C4-2B (cell line): Measurements from ENCODE around the gene OSBP2.

Experiments
- CTCF ChIP-seq: fragments of 450-650 bp; conservative IDR thresholded peaks from 2 replicates; pipeline ENCODE4 v1.5.1; 2017; ENCODE audit warnings: mild to moderate bottlenecking
- ZFX ChIP-seq: fragments of 450-650 bp; IDR thresholded peaks from 2 replicates; pipeline ENCODE4 v1.6.1; 2017

DNA sequence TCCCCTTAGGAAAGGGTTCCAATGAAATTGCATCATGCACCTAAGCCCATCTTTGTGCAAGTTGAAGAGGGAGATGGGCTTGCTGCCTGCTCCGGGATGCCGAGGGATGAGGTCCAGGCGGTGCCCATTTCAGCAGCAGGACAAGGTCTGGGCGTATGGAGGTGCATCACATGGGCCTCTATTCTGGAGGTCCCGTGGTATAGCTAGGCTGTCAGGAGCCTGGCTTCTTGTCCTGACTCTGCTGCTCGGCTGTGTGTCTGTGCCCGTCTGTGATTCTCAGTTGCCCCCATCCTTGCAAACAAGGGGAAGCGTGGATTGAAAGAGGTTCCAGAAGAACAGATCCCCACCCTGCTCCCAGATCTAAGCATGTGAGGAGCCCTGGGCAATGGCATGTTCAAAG is 130.0 kb downstream of the OSBP2 start:
- TF ChIP-seq CTCF: no peak
- no peak for TF ChIP-seq ZFX
